Hepatocyte (in vitro differentiated cells): Measurements from ENCODE around the gene KRTAP20-4. TPM values are rescaled to one million over a fixed set of nuclear protein-coding genes. Genes with fewer than 3 reads are reported as not detected.

Experiments
- DNase-seq: peaks from one replicate; pipeline ENCODE4 v3.0.0-alpha.2; 2016; ENCODE audit warnings: low spot score
- H2AFZ ChIP-seq: fragments of 200-600 bp; sonication (generic); 2 replicates; pipeline ENCODE4 v1.6.0; 2016; ENCODE audit warnings: antibody characterized with exemption, mild to moderate bottlenecking
- H3K27ac ChIP-seq: fragments of 200-600 bp; sonication (generic); 2 replicates; pipeline ENCODE4 v1.5.1; 2016; ENCODE audit warnings: mild to moderate bottlenecking
- H3K27me3 ChIP-seq: fragments of 200-600 bp; sonication (generic); 2 replicates; pipeline ENCODE4 v1.6.1; 2016
- H3K36me3 ChIP-seq: fragments of 200-600 bp; sonication (generic); replicated peaks from 2 replicates; pipeline ENCODE4 v1.5.1; 2016; ENCODE audit warnings: low read depth; ENCODE audit not compliant: insufficient read depth
- H3K4me1 ChIP-seq: fragments of 200-600 bp; sonication (generic); 2 replicates; pipeline ENCODE4 v1.5.1; 2016; ENCODE audit warnings: mild to moderate bottlenecking, moderate library complexity; ENCODE audit not compliant: insufficient read depth
- H3K4me2 ChIP-seq: fragments of 200-600 bp; sonication (generic); 2 replicates; pipeline ENCODE4 v1.6.0; 2016
- H3K4me3 ChIP-seq: fragments of 200-600 bp; sonication (generic); 2 replicates; pipeline ENCODE4 v1.5.1; 2016; ENCODE audit warnings: mild to moderate bottlenecking
- H3K79me2 ChIP-seq: fragments of 200-600 bp; sonication (generic); 2 replicates; pipeline ENCODE4 v1.6.0; 2017; ENCODE audit warnings: mild to moderate bottlenecking
- H3K9me2 ChIP-seq: fragments of 200-600 bp; sonication (generic); replicated peaks from 2 replicates; pipeline ENCODE4 v1.6.0; 2017; ENCODE audit warnings: mild to moderate bottlenecking; ENCODE audit not compliant: insufficient read depth
- H3K9me3 ChIP-seq: fragments of 200-600 bp; sonication (generic); 2 replicates; pipeline ENCODE4 v1.5.1; 2016; ENCODE audit warnings: low read depth, mild to moderate bottlenecking
- H4K20me1 ChIP-seq: fragments of 200-600 bp; sonication (generic); 2 replicates; pipeline ENCODE4 v1.6.0; 2016; ENCODE audit warnings: mild to moderate bottlenecking; ENCODE audit not compliant: insufficient read depth, poor library complexity, severe bottlenecking
- CTCF ChIP-seq: fragments of 200-600 bp; sonication (generic); IDR thresholded peaks from 2 replicates; pipeline ENCODE4 v1.5.1; 2016; ENCODE audit warnings: antibody characterized with exemption, mild to moderate bottlenecking; ENCODE audit not compliant: poor library complexity
- EZH2 ChIP-seq: fragments of 200-600 bp; sonication (generic); IDR thresholded peaks from 2 replicates; pipeline ENCODE4 v1.6.1; 2016; ENCODE audit warnings: antibody characterized with exemption, mild to moderate bottlenecking, borderline replicate concordance
- EZH2phosphoT487 ChIP-seq: fragments of 200-600 bp; sonication (generic); IDR thresholded peaks from one replicate; pipeline ENCODE4 v1.6.1; 2018; ENCODE audit warnings: antibody characterized with exemption, mild to moderate bottlenecking, low read depth, moderate library complexity; ENCODE audit not compliant: unreplicated experiment, severe bottlenecking
- WGBS: methylation state at CpG from one replicate; pipeline ENCODE4 v1.1.6; 2016; ENCODE audit warnings: low lambda C conversion rate; ENCODE audit errors: missing lambda C conversion rate; 5-methylcytosine and 5-hydroxymethylcytosine counted together
- polyA plus RNA-seq: library from polyadenylated mRNA; unstranded; fragments of >200 nt; fragmentation: Nextera tagmentation; extraction: Ambion mirVana; gene quantifications from 2 replicates; pipeline ENCODE4 v1.2.1, GENCODE V29; 2016
- total RNA-seq: library from RNA; depleted of rRNA; stranded (reverse); fragments of >200 nt; gene quantifications from 2 replicates; pipeline ENCODE4 v1.2.3, GENCODE V29; 2014

The KRTAP20-4 gene
- total and polyA plus RNA-seq, 2 experiments from 2014 or later, result not detected

- no peak for DNase-seq
- no peak within 1 kb of the TSS for H3K27ac ChIP-seq
- no peak within 1 kb of the TSS for H3K4me3 ChIP-seq
- no peak within 1 kb of the TSS for H3K4me2 ChIP-seq
- H3K9me2 ChIP-seq, result no peaks in the 10 kb centered on the region
- H2AFZ ChIP-seq, result no peak within 1 kb of the TSS
- H3K79me2 ChIP-seq, result no peaks in the 10 kb centered on the region
- no peaks in the 10 kb centered on the region for H4K20me1 ChIP-seq
- H3K36me3 ChIP-seq, result no peaks in the 10 kb centered on the region
- H3K9me3 ChIP-seq, result no peaks in the 10 kb centered on the region
- no peaks in the 10 kb centered on the region for H3K27me3 ChIP-seq
- no peak for TF ChIP-seq EZH2phosphoT487
- no peak for TF ChIP-seq EZH2
- no peak for TF ChIP-seq CTCF
- no peaks in the 10 kb centered on the region for H3K4me1 ChIP-seq
- 74% methylated on average over 1 of the region's 1 CpG for WGBS
These were observed 14.5 kb downstream of the KRTAP20-4 start, which contains the start of gene KRTAP20-2 for GRCh38 chr21:30634906-30635305. Gene KRTAP20-2, plus strand, starts transcription at chr21:30635206. Its CDS starts 58 bp downstream, at chr21:30635264.

- Histone ChIP-seq H3K4me3 (no peak overlapping the region), H3K9me2 (no peaks in the 10 kb centered on the region), H3K79me2 (no peaks in the 10 kb centered on the region), H3K4me1 (no peaks in the 10 kb centered on the region), H3K4me2 (no peak overlapping the region), H3K36me3 (no peaks in the 10 kb centered on the region), H3K27me3 (no peaks in the 10 kb centered on the region), H3K9me3 (no peaks in the 10 kb centered on the region), H4K20me1 (no peaks in the 10 kb centered on the region), H3K27ac (no peak overlapping the region), H2AFZ (no peak overlapping the region)
- no peak for DNase-seq
- no peak for TF ChIP-seq CTCF
- no peak for TF ChIP-seq EZH2phosphoT487
- WGBS, result 91% methylated on average over 3 of the region's 3 CpGs
These were observed 18.3 kb downstream of the KRTAP20-4 start for GRCh38 chr21:30638686-30639085.

GRCh38 chr21:30642564-30642963, 22.1 kb downstream of the KRTAP20-4 start, which contains the start of gene KRTAP20-3:
Gene KRTAP20-3, plus strand, starts transcription at chr21:30642864.
- no peak for DNase-seq
- Histone ChIP-seq H3K79me2 (no peaks in the 10 kb centered on the region), H3K4me3 (no peak within 1 kb of the TSS), H3K4me1 (no peaks in the 10 kb centered on the region), H3K36me3 (no peaks in the 10 kb centered on the region), H2AFZ (no peak within 1 kb of the TSS), H3K27ac (no peak within 1 kb of the TSS), H3K27me3 (no peaks in the 10 kb centered on the region), H3K4me2 (no peak within 1 kb of the TSS), H4K20me1 (no peaks in the 10 kb centered on the region), H3K9me2 (no peaks in the 10 kb centered on the region), H3K9me3 (no peaks in the 10 kb centered on the region)
- no peak for TF ChIP-seq EZH2phosphoT487
- TF ChIP-seq EZH2, result no peak
- TF ChIP-seq CTCF, result no peak
- WGBS, result 96% methylated on average over 2 of the region's 2 CpGs

GRCh38 chr21:30646904-30647414, 26.5 kb downstream of the KRTAP20-4 start:
- no peaks in the 10 kb centered on the region for H3K9me2 ChIP-seq
- H3K27me3 ChIP-seq, result no peaks in the 10 kb centered on the region
- H3K27ac ChIP-seq, result no peak overlapping the region
- no peak overlapping the region for H3K4me2 ChIP-seq
- no peak overlapping the region for H2AFZ ChIP-seq
- no peak for DNase-seq
- no peaks in the 10 kb centered on the region for H3K9me3 ChIP-seq
- no peaks in the 10 kb centered on the region for H3K4me1 ChIP-seq
- H3K36me3 ChIP-seq, result no peaks in the 10 kb centered on the region
- WGBS, result 91% methylated on average over 1 of the region's 1 CpG
- H3K4me3 ChIP-seq, result no peak overlapping the region
- H3K79me2 ChIP-seq, result no peaks in the 10 kb centered on the region
- no peaks in the 10 kb centered on the region for H4K20me1 ChIP-seq
- TF ChIP-seq EZH2 (no peak), EZH2phosphoT487 (no peak), CTCF (no peak)
